ENCODE data around the gene RECK.

GRCh38 chr9:36152741-36153438 is 116.2 kb downstream of the RECK start:
- TF ChIP-seq, protein P1, sequence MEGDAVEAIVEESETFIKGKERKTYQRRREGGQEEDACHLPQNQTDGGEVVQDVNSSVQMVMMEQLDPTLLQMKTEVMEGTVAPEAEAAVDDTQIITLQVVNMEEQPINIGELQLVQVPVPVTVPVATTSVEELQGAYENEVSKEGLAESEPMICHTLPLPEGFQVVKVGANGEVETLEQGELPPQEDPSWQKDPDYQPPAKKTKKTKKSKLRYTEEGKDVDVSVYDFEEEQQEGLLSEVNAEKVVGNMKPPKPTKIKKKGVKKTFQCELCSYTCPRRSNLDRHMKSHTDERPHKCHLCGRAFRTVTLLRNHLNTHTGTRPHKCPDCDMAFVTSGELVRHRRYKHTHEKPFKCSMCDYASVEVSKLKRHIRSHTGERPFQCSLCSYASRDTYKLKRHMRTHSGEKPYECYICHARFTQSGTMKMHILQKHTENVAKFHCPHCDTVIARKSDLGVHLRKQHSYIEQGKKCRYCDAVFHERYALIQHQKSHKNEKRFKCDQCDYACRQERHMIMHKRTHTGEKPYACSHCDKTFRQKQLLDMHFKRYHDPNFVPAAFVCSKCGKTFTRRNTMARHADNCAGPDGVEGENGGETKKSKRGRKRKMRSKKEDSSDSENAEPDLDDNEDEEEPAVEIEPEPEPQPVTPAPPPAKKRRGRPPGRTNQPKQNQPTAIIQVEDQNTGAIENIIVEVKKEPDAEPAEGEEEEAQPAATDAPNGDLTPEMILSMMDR (IDR thresholded peaks at IDR 0.05): no peak
- no peak for TF ChIP-seq POLR2A (IDR thresholded peaks at IDR 0.05)

Measured in lower leg skin (tissue), 3 donors.